ENCODE data around the gene ZBTB7C.

ZBTB7C gene

DNA sequence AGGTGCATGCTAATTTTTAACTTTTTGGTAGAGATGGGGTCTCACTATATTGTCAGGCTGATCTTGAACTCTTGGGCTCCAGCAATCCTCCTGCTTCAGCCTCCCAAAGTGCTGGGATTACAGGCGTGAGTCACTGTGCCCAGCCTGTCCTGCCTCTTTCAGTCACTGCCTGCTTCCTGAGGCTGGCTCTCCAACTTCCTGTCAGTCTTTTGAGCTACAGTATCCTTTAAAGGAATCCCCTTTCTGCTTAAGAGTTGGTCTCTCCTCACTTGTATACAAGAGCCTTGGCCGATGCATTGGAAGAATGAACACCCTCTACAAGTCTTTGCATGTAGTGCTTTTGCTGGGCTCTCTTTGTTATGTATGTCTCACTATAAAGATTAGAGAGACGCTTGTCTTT lies 390.3 kb downstream of the ZBTB7C start:
- no peak overlapping the region for H3K27ac Mint-ChIP-seq
- H3K36me3 Mint-ChIP-seq = no peaks in the 10 kb centered on the region
- ATAC-seq = no peak
- H3K9me3 Mint-ChIP-seq = peaks cover 3% of the 10 kb centered on the region
- H3K4me1 Mint-ChIP-seq = no peaks in the 10 kb centered on the region
- no peak for DNase-seq (ENCODE audit: low spot score in 2 of 2)
- no peak overlapping the region for H3K4me3 Mint-ChIP-seq

DNA sequence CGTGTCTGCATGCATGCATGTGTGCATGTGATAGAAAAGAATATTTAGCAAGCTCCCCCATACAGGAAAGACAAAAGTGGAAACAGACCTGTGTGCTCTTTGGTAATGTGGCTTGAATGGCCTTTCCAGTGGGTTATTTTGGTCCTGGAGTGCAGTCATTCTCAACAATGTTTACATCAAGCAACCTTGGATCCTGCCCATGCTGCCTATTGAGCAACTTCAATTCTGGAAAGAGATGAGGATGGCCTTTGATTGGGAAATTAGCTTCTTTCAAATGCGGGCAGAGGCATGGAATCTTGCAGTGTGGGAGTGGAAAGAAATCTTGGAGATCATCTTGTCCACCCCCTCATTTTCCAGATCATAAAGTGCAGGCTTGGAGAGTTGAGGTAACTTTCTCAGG lies 391.5 kb downstream of the ZBTB7C start:
- DNase-seq (ENCODE audit: low spot score in 2 of 2) (no peak), ATAC-seq (no peak)
- H3K4me3 Mint-ChIP-seq = no peak overlapping the region
- H3K4me1 Mint-ChIP-seq = peaks cover 9% of the 10 kb centered on the region
- H3K27ac Mint-ChIP-seq = no peak overlapping the region
- H3K9me3 Mint-ChIP-seq = peaks cover 3% of the 10 kb centered on the region
- no peaks in the 10 kb centered on the region for H3K36me3 Mint-ChIP-seq

DNA sequence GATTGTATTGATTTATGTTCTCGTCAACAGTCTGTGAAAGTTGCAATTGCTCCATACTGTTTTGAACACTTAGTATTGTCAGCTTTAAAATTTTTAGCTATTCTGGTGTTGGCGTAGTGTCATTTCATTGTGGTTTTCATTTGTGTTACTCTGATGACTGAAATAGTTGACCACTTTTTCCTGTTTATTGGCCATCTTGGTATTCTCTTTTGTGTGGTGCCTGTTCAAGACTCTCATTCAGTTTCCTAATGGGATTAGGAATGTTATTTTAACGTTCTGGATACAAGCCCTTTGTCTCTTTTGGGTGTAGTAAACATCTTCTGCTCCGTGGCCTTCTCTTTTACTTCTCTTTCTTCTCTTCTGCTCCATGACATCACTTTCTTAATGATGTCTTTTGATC lies 396.0 kb downstream of the ZBTB7C start:
- Mint-ChIP-seq H3K27ac (no peak overlapping the region), H3K4me3 (no peak overlapping the region), H3K9me3 (peaks cover 3% of the 10 kb centered on the region), H3K4me1 (peaks cover 24% of the 10 kb centered on the region), H3K36me3 (no peaks in the 10 kb centered on the region)
- ATAC-seq (no peak), DNase-seq (ENCODE audit: low spot score in 2 of 2) (no peak)

DNA sequence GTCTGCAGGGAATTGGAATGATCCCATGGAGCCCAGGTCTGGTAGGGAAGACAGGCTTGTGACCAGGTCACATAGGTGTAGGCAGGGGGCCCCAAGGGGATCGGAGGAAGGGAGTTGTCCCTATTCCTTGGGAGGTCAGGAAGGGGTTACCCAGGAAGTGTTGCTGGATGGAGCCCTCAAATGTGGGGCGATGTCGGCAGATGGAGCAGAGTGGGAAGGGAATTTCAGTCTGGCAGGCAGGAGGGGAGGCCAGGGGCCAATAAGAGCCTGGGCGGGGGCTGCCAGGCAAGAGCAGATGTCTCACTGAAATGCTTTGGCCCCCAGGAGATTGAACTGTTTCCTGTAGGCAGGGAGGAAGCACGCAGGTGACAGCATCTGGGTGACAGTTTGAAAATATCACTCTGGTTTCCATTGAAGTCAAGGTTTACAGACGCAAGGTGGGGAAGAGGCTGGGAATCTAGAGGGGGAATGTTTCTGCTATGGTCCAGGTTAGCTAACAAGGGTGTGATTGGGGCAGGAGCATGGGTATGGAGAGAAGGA lies 397.2 kb downstream of the ZBTB7C start:
- ATAC-seq = no peak
- no peak overlapping the region for H3K27ac Mint-ChIP-seq
- peaks cover 24% of the 10 kb centered on the region for H3K4me1 Mint-ChIP-seq
- DNase-seq (ENCODE audit: low spot score in 2 of 2) = no peak
- no peak overlapping the region for H3K4me3 Mint-ChIP-seq
- peaks cover 3% of the 10 kb centered on the region for H3K9me3 Mint-ChIP-seq
- no peaks in the 10 kb centered on the region for H3K36me3 Mint-ChIP-seq

DNA sequence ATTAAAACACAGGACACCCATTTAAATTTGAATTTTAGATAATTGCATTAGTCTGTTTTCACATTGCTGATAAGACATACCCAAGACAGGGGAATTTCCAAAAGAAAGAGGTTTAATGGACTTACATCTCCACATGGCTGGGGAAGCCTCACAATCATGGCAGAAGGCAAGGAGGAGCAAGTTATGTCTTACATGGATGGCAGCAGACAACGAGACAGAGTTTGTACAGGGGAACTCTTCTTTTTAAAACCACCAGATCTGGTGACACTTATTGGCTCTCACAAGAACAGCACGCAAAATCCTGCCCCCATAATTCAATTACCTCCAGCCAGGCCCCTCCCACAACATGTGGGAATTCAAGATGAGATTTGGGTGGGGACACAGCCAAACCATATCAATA lies 398.9 kb downstream of the ZBTB7C start:
- Mint-ChIP-seq H3K4me3 (no peak overlapping the region), H3K9me3 (peaks cover 3% of the 10 kb centered on the region), H3K36me3 (no peaks in the 10 kb centered on the region), H3K4me1 (peaks cover 24% of the 10 kb centered on the region), H3K27ac (no peak overlapping the region)
- no peak for DNase-seq (ENCODE audit: low spot score in 2 of 2)
- no peak for ATAC-seq

DNA sequence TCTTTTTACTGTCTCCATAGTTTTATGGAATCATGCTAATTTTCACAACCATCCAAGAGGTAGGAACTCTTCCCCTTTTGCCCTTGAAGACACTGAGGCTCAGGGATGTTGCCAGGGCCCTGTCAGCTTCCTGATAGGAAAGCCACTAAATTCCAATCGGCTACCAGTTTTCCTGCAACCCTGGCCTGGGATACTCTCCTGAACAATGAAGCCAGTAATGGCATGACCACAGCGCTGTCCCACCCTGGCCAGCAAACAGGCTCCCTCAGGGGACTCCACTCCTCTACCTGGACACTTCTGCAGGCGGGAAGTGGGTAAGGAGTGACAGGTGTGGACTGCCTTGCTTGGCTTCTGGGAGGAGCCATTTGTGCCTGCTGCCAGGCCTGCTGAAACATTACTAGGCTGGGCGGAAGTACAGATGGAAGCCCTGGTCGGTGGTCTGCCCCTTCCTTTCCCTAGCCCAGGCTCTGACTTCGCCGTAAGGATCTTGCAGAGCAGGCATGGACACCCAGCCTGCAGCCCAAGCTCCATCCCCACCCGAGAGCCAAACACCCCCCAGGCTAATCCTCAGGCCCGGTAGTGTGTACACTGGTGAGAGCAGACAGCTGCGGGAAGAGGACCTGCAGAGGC lies 400.0 kb downstream of the ZBTB7C start:
- H3K4me3 Mint-ChIP-seq = peak overlapping the region; percentile 60
- DNase-seq (ENCODE audit: low spot score in 2 of 2) (no peak), ATAC-seq (no peak)
- no peaks in the 10 kb centered on the region for H3K36me3 Mint-ChIP-seq
- H3K9me3 Mint-ChIP-seq = no peaks in the 10 kb centered on the region
- H3K4me1 Mint-ChIP-seq = peaks cover 24% of the 10 kb centered on the region
- H3K27ac Mint-ChIP-seq = no peak overlapping the region

DNA sequence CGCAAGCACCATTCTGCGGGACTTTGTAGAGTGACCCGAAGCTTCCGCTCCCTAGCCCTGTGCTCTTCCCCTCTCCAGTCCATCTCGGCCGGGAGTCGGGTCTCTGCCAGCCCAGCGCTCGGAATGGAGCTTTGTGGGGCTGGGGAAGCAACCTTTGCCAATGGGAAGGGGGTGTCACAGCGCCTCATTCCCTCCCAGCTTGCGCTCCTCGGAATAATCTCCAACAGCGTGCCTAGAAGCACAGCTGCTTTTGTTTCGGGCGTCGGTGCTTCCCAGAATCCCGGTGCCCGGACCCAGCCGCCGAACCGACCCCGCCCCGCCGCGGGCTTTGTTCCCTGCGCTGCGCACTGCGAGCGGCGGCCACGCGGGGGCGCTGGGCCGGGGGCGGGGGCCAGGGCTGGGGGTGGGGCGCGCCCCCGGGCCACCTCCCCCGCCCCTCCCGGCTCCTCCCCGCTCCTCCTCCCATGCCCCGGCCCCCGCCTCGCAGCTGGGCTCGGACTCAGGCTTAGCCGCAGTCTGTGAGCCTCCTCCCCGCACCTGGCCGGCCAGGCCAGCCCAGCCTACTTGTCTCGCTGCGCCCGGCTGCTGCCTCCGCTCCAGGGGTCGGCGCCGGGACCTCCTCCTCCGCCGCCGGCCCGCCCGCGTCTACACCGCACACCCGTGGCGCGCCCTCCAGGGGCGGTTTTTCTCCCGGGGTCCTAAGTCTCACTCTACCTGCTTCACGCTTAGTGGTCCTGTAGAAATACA lies 401.1 kb downstream of the ZBTB7C start:
- Mint-ChIP-seq H3K4me1 (peaks cover 19% of the 10 kb centered on the region), H3K36me3 (no peaks in the 10 kb centered on the region), H3K9me3 (no peaks in the 10 kb centered on the region), H3K4me3 (peak overlapping the region; percentile 60), H3K27ac (no peak overlapping the region)
- DNase-seq (ENCODE audit: low spot score in 2 of 2) (peak; percentile 30 to 60), ATAC-seq (peak; percentile 63)

DNA sequence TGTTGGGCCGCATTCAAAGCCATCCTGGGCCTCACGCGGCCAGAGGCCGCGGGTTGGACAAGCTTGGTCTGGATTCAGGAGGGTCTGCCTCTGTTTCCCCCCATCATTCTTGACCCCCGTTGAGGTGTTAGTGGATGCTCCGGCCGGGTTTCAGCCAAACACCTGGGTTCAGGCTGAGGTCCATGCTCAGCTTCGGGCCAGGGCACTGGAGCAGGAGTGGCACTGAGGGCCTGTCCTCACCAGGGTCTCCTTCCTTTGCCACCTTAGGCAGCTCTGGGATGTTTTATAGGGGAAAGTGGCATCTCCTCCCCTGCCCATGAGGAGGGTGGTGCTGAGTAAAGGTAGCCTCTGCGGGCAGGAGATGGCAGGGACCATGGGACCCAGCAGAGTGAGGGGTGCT lies 401.8 kb downstream of the ZBTB7C start:
- Mint-ChIP-seq H3K4me3 (peak overlapping the region; percentile 60), H3K27ac (no peak overlapping the region), H3K4me1 (peaks cover 15% of the 10 kb centered on the region), H3K9me3 (no peaks in the 10 kb centered on the region), H3K36me3 (no peaks in the 10 kb centered on the region)
- ATAC-seq (no peak), DNase-seq (ENCODE audit: low spot score in 2 of 2) (no peak)

DNA sequence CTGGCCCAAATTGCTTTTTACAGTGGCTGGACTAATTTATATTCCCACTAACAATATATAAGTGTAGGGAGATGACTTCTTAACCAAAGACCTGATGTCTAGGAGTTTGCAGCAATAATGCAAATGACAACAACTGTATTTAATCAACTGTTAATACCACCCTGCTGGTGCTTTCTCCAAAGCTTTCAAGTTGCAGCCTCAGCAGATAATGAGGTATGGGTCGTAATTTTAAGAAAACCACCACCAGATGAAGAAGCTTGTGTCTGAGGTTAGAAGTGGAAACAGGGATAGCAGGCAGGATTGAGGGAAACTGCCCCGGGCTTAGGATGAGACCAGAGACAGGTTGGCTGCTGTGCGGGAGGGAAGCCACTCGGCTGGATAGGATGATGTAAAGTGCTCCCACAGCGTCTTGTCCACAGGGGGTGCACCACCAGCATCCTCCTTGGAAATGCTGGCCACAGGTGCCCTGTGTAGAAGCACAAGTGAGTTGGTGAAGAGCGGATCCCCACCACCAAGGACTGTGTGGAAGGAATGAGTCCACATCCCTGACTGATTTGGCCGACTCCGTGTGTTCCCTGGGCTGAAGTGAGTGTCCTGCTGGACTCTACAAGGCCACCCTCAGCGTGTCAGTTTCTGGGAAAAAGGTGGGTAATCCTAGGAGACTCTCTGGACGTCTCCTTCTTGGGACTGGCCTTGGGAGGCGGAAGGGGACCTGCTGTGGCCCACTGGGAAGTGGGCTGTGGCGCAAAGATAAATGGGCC lies 402.6 kb downstream of the ZBTB7C start:
- H3K27ac Mint-ChIP-seq = no peak overlapping the region
- DNase-seq (ENCODE audit: low spot score in 2 of 2) (no peak), ATAC-seq (no peak)
- peaks cover 8% of the 10 kb centered on the region for H3K4me1 Mint-ChIP-seq
- no peaks in the 10 kb centered on the region for H3K36me3 Mint-ChIP-seq
- H3K4me3 Mint-ChIP-seq = peak overlapping the region; percentile 60
- H3K9me3 Mint-ChIP-seq = no peaks in the 10 kb centered on the region

DNA sequence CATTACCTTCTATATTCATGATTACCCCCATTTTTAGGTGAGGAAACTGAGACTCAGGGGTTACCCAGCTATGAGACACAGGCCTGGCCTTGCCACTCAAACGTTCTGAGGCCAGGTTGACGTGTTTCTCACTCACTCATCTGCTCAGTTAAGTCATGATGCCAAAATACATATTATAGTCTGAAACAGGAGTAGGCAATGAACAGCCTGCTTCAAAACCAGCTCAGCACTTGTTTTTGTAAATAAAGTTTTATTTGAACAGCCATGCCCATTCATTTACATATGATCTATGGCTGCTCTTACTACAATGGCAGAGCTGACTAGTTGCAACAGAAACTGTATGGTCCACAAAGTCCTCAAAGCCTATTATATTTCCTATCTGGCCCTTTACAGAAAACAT lies 404.6 kb downstream of the ZBTB7C start:
- H3K9me3 Mint-ChIP-seq = no peaks in the 10 kb centered on the region
- DNase-seq (ENCODE audit: low spot score in 2 of 2) = no peak
- no peaks in the 10 kb centered on the region for H3K36me3 Mint-ChIP-seq
- no peak overlapping the region for H3K27ac Mint-ChIP-seq
- no peak overlapping the region for H3K4me3 Mint-ChIP-seq
- H3K4me1 Mint-ChIP-seq = peaks cover 8% of the 10 kb centered on the region
- no peak for ATAC-seq

DNA sequence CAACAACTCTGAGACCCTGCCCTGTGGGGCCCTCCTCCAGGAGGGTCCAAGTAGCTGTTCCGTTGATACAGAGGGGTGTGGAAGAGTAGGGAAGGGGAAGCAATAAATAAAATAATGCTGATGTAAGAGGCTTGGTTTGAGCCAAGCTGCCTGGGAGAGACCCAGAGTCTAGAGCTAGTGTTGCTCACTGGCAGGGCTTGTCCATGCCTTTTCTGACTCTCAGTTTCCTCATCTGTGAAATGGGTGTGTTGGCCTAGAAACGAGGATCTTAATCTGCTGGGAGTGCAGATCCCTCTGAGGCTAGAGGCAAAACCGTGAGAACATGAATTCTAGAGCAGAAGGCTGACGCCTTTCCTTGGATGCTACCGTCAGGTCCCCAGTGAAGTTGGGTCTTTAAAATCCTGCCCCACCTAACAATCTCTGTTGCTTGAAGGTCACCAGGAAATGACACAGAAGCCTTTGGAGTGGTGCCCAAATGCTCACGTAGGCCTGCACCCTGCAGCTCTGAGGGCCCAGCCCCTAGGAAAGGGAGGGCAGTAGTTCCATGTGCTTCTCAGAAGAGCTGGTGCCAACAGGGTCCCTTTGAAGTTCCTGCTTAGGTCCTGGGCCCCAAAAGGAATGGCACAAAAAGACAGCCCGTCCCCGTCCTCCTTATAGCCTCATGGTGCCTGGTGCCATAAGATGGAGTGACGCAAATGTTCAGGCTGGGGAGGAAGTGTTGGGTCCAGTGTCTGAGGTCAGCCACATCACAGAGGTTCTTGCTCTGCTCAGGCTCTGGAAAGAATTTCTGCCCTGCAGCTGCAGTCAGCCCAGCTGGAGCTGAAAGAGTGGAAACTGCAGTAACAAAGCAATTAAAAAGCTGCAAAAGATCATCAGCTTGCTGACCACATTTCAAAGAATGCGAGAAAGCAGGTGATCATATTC lies 405.5 kb downstream of the ZBTB7C start:
- no peak for ATAC-seq
- Mint-ChIP-seq H3K9me3 (no peaks in the 10 kb centered on the region), H3K4me3 (no peak overlapping the region), H3K36me3 (no peaks in the 10 kb centered on the region), H3K27ac (no peak overlapping the region), H3K4me1 (peaks cover 2% of the 10 kb centered on the region)
- no peak for DNase-seq (ENCODE audit: low spot score in 2 of 2)

DNA sequence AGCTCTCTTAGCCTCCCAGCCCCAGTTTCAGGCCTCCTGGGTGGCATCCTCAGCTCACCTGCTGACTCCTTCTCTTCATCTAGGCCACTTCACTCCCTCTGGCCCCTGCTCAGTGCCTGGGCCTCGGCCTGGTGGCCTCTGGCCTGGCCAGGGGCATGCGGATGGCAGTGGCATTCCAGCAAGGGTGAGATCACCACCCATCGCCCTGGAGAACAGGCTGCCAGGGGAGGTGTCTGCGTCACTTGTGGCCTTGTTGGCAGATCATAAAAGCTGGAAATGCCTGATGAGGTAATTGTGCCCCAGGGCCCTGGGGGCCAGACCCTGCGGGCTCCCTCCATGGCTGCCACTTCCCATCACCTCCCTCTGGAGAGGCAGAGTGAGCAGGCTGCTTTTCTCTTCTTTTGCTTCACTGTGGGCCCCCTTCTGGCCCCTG lies 406.2 kb downstream of the ZBTB7C start:
- no peak overlapping the region for H3K27ac Mint-ChIP-seq
- no peak for DNase-seq (ENCODE audit: low spot score in 2 of 2)

DNA sequence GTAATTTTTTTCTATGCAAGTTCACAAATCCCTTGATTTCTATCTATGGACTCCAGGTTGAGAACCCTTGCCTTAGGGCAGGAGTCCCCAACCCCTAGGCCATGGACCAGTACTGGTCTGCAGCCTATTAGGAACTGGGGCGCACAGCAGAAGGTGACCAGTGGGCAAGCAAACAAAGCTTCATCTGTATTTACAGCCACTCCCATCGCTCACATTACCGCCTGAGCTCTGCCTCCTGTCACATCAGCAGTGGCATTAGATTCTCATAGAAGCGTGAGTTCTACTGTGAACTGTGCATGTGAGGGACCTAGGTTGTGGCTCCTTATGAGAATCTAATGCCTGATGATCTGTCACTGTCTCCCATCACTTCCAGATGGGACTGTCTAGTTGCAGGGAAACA lies 408.5 kb downstream of the ZBTB7C start:
- DNase-seq (ENCODE audit: low spot score in 2 of 2) (no peak), ATAC-seq (no peak)
- Mint-ChIP-seq H3K4me3 (no peak overlapping the region), H3K27ac (no peak overlapping the region), H3K36me3 (no peaks in the 10 kb centered on the region), H3K4me1 (no peaks in the 10 kb centered on the region), H3K9me3 (peaks cover 3% of the 10 kb centered on the region)

More for the DNA sequence above, 406.2 kb downstream of the ZBTB7C start:
- no peak overlapping the region for H3K4me3 Mint-ChIP-seq
- H3K4me1 Mint-ChIP-seq = no peaks in the 10 kb centered on the region
- ATAC-seq = no peak
- no peaks in the 10 kb centered on the region for H3K36me3 Mint-ChIP-seq
- no peaks in the 10 kb centered on the region for H3K9me3 Mint-ChIP-seq

DNA sequence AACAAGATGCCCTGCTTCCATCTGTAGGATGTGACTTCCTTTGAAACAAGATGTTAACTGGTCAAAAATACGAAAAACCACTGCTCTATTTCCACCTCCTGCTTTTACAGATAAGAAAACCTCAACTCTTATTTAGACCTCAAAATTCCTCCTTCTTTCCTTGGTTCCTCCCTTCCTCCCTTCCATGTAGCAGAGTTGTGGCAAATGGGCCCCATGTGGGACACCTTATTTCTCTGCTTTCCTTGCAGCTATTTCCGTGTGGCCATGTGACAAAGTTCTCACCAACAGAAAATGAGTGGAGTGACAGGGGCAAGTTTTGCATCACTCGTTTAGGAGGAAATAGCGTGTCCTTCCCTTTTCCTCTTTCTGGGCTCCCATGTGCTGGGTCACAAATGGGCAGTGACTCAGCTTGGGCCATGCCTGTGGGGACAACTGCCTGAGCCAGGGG lies 409.4 kb downstream of the ZBTB7C start:
- no peak for ATAC-seq
- no peaks in the 10 kb centered on the region for H3K4me1 Mint-ChIP-seq
- no peak overlapping the region for H3K4me3 Mint-ChIP-seq
- DNase-seq (ENCODE audit: low spot score in 2 of 2) = no peak
- H3K9me3 Mint-ChIP-seq = peaks cover 3% of the 10 kb centered on the region
- H3K27ac Mint-ChIP-seq = no peak overlapping the region
- H3K36me3 Mint-ChIP-seq = no peaks in the 10 kb centered on the region

Measured in stimulated activated effector memory CD8-positive, alpha-beta T cell treated with anti-CD3 and anti-CD28 coated beads, Interleukin-12 subunit alpha, Interleukin-12 subunit beta, amount 100 ng/mL, for 72 hours (primary cell).